Measurements from ENCODE around the gene BCAS1.

DNA sequence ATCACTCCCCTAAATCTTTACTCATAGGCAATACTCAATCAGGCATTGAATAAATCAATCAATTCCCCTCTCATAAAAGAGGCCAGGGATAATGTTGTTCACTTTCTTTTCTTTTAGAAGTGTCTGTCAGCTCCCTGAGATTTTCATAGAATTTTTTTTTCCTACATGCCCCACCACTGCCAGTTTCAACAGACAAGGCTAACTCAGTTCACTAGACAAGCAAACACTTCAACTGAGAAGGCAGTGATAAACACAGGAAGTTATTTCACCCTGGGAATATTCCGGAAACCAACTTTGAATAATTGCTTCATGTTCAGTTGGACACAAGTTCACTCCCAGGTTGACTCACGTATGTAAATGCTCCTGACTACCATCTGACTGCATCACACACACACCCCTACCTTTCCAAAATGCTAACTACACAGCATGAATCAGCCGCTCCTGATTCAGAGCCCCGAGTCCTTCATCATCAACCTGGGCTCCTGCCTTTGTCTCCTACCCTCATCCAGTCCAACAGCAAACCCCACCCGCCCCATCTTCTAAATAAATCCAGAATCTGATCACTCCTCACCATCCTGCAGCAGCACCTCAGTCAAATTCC is 143.9 kb downstream of the BCAS1 start:
- TF ChIP-seq ZNF274 (IDR thresholded peaks at IDR 0.05; ENCODE audit: low read depth, low read length) (no peak), SUZ12 (IDR thresholded peaks at IDR 0.05; ENCODE audit: extremely low read depth, insufficient read depth, insufficient read length) (no peak)

Measured in NT2/D1 (cell line).